GM12874 (cell line): ENCODE measurements around the gene BAIAP2L1.

Experiments
- CTCF ChIP-seq: IDR thresholded peaks from 2 replicates; pipeline ENCODE4 v1.5.1; 2011; ENCODE audit warnings: low read depth, mild to moderate bottlenecking, control low read depth, low read length, moderate library complexity; ENCODE audit not compliant: insufficient read depth

Gene BAIAP2L1

GRCh38 chr7:98400542-98401340 is at the start of gene BAIAP2L1:
BAIAP2L1 (minus strand) TSS chr7:98401090; CDS start chr7:98400852, 238 bp downstream.
- TF ChIP-seq CTCF = no peak; the same call in 1 of the 2 replicates

- TF ChIP-seq CTCF = no peak
These were observed 47.9 kb upstream of the BAIAP2L1 start for GRCh38 chr7:98448766-98449165.

GRCh38 chr7:98439484-98439883 is 38.6 kb upstream of the BAIAP2L1 start:
- no peak for TF ChIP-seq CTCF

GRCh38 chr7:98434087-98434486 is 33.2 kb upstream of the BAIAP2L1 start:
- TF ChIP-seq CTCF = no peak

- TF ChIP-seq CTCF = no peak
These were observed 28.9 kb upstream of the BAIAP2L1 start for GRCh38 chr7:98429799-98430198.

- TF ChIP-seq CTCF = no peak
These were observed 22.2 kb upstream of the BAIAP2L1 start for GRCh38 chr7:98423043-98423442.

GRCh38 chr7:98420966-98421612 is 20.2 kb upstream of the BAIAP2L1 start:
- peak; percentile 98 for TF ChIP-seq CTCF
